Glutamatergic neuron (in vitro differentiated cells): ENCODE data around the gene CADM2. TPM values are rescaled to one million over a fixed set of nuclear protein-coding genes. Genes with fewer than 3 reads are reported as not detected.
"Not testable (repeated sequence)": the region's sequence is repeated elsewhere in the genome, so short reads cannot be mapped to it uniquely, and the experiment has no call there.

Experiments used
- DNase-seq: peaks from one replicate; pipeline ENCODE4 v3.0.0; 2022
- H3K27ac Mint-ChIP-seq: one replicate; pipeline ENCODE4 v1.8.0; 2020; ENCODE audit warnings: mild to moderate bottlenecking, mixed read lengths, inconsistent platforms; ENCODE audit not compliant: unreplicated experiment
- H3K27me3 Mint-ChIP-seq: one replicate; pipeline ENCODE4 v1.8.0; 2020; ENCODE audit warnings: mild to moderate bottlenecking, moderate library complexity, mixed read lengths, inconsistent platforms; ENCODE audit not compliant: unreplicated experiment
- H3K36me3 Mint-ChIP-seq: one replicate; pipeline ENCODE4 v1.8.0; 2020; ENCODE audit warnings: mild to moderate bottlenecking, mixed read lengths, inconsistent platforms; ENCODE audit not compliant: unreplicated experiment
- H3K4me1 Mint-ChIP-seq: one replicate; pipeline ENCODE4 v1.8.0; 2020; ENCODE audit warnings: mild to moderate bottlenecking, low read depth, mixed read lengths, inconsistent platforms; ENCODE audit not compliant: unreplicated experiment
- H3K4me3 Mint-ChIP-seq: one replicate; pipeline ENCODE4 v1.8.0; 2020; ENCODE audit warnings: mild to moderate bottlenecking, mixed read lengths, inconsistent platforms; ENCODE audit not compliant: unreplicated experiment
- H3K9me3 Mint-ChIP-seq: one replicate; pipeline ENCODE4 v1.8.0; 2020; ENCODE audit warnings: mild to moderate bottlenecking, moderate library complexity, mixed read lengths, inconsistent platforms; ENCODE audit not compliant: unreplicated experiment
- CTCF ChIP-seq: fragments of 200-600 bp; sonication (generic); IDR thresholded peaks from one replicate; pipeline ENCODE4 v1.5.0; 2021; ENCODE audit not compliant: partially characterized antibody, unreplicated experiment
- total RNA-seq: library from RNA; stranded (reverse); fragmentation: NEBNext Ultra II Directional; extraction: Animal tissue kit (Norgen Biotek cat#: 25700); gene quantifications from one replicate; pipeline ENCODE4 v1.2.1, GENCODE V29; 2021; ENCODE audit not compliant: unreplicated experiment

CADM2 gene
- total RNA-seq, 1 donor from 2014 or later, result 233 TPM

DNA sequence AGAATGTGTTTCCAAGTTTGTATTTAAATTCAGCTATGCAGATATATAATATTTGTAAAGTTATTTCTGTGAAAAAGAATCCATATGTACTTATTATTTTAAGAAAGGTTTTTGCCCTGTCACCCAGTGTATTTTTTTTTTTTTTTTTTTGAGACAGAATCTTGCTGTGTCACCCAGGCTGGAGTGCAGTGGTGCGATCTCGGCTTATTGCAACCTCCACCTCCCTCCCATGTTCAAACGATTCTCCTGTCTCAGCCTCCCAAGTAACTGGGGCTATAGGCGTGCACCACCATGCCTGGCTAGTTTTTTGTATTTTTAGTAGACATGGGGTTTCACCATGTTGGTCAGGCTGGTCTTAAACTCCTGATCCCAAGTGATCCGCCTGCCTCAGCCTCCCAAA lies 548.3 kb downstream of the CADM2 start:
- H3K4me3 Mint-ChIP-seq, H3K27ac Mint-ChIP-seq, H3K36me3 Mint-ChIP-seq, H3K4me1 Mint-ChIP-seq, H3K27me3 Mint-ChIP-seq, H3K9me3 Mint-ChIP-seq, DNase-seq: not testable (repeated sequence)

DNA sequence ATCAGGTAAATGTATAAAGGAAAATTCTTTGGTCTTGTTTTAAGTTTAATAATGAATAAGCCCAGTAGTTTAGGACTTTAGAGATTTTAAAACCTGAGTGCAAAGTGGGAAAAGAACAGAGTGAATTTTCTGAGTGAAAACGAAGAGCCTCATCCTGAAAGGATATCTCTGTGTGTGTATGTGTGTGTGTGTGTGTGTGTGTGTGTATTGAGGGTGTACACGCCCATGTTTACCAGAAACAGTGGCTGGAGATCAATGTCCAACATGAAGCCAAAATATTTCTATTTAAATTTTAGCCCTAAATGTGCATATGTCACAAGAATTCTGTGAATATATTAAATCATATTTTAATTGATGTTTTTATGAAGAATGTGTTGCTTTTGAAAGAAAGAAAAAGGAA lies 549.9 kb downstream of the CADM2 start:
- no peaks in the 10 kb centered on the region for H3K27me3 Mint-ChIP-seq

GRCh38 chr3:85516146-85516545 lies 557.4 kb downstream of the CADM2 start:
- Mint-ChIP-seq H3K4me3 (no peak overlapping the region), H3K27ac (no peak overlapping the region), H3K4me1 (no peaks in the 10 kb centered on the region), H3K9me3 (no peaks in the 10 kb centered on the region), H3K27me3 (no peaks in the 10 kb centered on the region), H3K36me3 (no peaks in the 10 kb centered on the region)
- TF ChIP-seq CTCF, result no peak
- no peak for DNase-seq

More for the DNA sequence above, 549.9 kb downstream of the CADM2 start:
- Mint-ChIP-seq H3K4me1 (peaks cover 4% of the 10 kb centered on the region), H3K27ac (no peak overlapping the region), H3K36me3 (no peaks in the 10 kb centered on the region), H3K9me3 (peaks cover under 1% of the 10 kb centered on the region), H3K4me3 (no peak overlapping the region)
- no peak for TF ChIP-seq CTCF
- no peak for DNase-seq

- H3K9me3 Mint-ChIP-seq, result no peaks in the 10 kb centered on the region
- no peak for TF ChIP-seq CTCF
- no peak for DNase-seq
- H3K27ac Mint-ChIP-seq, result no peak overlapping the region
- no peak overlapping the region for H3K4me3 Mint-ChIP-seq
- no peaks in the 10 kb centered on the region for H3K27me3 Mint-ChIP-seq
- no peaks in the 10 kb centered on the region for H3K36me3 Mint-ChIP-seq
- no peaks in the 10 kb centered on the region for H3K4me1 Mint-ChIP-seq
Observed at GRCh38 chr3:85524104-85524503, 565.3 kb downstream of the CADM2 start.

GRCh38 chr3:85525264-85525663 lies 566.5 kb downstream of the CADM2 start:
- no peak for TF ChIP-seq CTCF
- peaks cover 3% of the 10 kb centered on the region for H3K27me3 Mint-ChIP-seq
- no peak overlapping the region for H3K27ac Mint-ChIP-seq
- no peak overlapping the region for H3K4me3 Mint-ChIP-seq
- no peak for DNase-seq
- peaks cover 3% of the 10 kb centered on the region for H3K9me3 Mint-ChIP-seq
- no peaks in the 10 kb centered on the region for H3K4me1 Mint-ChIP-seq
- no peaks in the 10 kb centered on the region for H3K36me3 Mint-ChIP-seq

DNA sequence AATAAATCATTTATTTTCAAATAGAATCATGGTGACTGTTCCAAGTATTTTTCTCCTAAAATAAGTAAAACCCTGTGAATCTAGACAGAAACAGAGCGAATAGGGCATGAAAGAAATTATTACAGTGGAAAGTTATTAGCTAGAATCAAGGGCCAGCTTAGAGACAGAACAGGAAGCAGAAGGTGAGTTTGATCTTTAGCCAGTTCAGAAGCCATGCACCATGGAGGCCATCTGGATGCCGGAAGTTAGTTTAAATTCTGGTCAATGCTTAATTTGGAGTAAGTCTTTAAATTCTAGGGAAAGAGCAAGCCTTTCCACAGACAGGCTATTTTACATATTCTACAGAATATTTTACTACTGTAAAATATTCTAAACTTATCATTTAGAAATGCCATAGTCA lies 574.8 kb downstream of the CADM2 start:
- H3K27me3 Mint-ChIP-seq, result peaks cover 3% of the 10 kb centered on the region
- no peaks in the 10 kb centered on the region for H3K36me3 Mint-ChIP-seq
- TF ChIP-seq CTCF, result no peak
- H3K4me3 Mint-ChIP-seq, result no peak overlapping the region
- DNase-seq, result no peak
- H3K4me1 Mint-ChIP-seq, result peaks cover 2% of the 10 kb centered on the region
- H3K27ac Mint-ChIP-seq, result no peak overlapping the region
- peaks cover 3% of the 10 kb centered on the region for H3K9me3 Mint-ChIP-seq
